HG03280 (cell line): ENCODE results near the gene GAPDH.
"Not testable (repeated sequence)": the region's sequence is repeated elsewhere in the genome, so short reads cannot be mapped to it uniquely, and the experiment has no call there.

Experiments
- ATAC-seq: cut with Tn5 transposase; IDR thresholded peaks from one replicate; pipeline ENCODE4 v1.9.1; 2021; ENCODE audit warnings: mild to moderate bottlenecking, moderate library complexity; ENCODE audit not compliant: unreplicated experiment

GAPDH gene

DNA sequence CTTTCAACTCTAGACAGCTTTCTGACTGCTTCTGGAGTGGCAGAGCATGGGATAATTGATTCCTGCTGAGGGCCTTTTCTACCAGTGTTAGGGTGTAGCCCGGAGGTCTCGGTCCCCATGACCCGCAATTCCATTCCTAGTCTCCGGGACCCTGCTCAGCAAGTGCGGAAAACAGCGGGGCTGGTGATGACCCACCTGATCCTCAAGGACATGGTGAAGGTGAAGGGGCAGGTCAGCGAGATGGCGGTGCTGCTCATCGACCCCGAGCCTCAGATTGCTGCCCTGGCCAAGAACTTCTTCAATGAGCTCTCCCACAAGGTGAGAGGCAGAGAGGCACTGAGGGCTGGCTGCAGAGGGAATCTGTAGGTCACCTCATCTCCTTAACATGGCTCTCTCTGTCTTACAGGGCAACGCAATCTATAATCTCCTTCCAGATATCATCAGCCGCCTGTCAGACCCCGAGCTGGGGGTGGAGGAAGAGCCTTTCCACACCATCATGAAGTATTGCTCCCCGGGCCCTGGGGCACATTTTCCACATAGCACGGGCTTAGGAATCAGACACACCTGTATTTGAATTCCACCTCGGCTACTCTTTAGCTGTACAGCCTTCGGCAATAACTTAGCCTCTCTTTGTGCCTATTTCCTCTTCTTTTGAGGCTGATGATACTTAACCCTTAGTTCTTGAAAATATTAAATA, 5.6 kb upstream of the GAPDH start:
- ATAC-seq = no peak

DNA sequence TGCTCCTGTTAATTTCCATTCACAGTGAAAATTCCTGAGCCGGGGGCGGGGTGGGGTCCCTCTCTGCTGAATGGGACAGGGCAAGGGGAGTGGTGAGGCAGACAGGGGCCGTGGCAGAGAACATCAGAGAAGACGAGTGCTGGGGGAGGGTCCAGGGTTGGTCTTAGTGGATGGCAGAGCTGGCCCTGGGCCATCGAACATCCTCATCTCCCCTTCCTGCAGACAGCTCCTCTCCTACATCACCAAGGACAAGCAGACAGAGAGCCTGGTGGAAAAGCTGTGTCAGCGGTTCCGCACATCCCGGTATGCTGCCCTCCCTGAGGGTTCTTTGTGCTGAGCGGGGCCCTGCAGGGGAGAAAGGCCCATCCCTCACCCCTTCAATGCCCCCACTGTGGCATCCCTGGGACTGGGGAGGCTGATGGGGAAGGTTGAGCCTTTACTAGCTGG, 5.0 kb upstream of the GAPDH start:
- ATAC-seq = no peak

DNA sequence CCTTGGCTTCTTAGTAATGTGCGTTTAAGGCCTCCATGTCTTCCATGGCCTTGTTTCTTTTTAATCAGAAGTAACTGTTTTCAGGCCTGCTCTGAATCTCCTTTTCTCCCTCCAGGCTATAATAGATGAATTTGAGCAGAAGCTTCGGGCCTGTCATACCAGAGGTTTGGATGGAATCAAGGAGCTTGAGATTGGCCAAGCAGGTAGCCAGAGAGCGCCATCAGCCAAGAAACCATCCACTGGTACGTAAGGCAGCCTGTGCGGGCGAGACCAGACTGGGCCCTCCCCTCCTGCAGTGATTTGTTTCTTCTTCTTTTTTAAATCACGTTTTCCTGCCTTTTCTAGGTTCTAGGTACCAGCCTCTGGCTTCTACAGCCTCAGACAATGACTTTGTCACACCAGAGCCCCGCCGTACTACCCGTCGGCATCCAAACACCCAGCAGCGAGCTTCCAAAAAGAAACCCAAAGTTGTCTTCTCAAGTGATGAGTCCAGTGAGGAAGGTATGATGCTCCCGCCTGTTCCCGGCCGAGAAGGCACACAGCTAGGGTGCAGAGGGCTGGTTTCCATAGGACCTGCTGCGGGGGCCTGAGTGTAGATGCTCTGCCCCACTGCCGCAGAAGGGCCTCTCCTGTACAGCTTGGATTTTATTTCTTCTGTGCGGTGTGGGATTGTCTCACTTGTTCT, 3.6 kb upstream of the GAPDH start:
- no peak for ATAC-seq

DNA sequence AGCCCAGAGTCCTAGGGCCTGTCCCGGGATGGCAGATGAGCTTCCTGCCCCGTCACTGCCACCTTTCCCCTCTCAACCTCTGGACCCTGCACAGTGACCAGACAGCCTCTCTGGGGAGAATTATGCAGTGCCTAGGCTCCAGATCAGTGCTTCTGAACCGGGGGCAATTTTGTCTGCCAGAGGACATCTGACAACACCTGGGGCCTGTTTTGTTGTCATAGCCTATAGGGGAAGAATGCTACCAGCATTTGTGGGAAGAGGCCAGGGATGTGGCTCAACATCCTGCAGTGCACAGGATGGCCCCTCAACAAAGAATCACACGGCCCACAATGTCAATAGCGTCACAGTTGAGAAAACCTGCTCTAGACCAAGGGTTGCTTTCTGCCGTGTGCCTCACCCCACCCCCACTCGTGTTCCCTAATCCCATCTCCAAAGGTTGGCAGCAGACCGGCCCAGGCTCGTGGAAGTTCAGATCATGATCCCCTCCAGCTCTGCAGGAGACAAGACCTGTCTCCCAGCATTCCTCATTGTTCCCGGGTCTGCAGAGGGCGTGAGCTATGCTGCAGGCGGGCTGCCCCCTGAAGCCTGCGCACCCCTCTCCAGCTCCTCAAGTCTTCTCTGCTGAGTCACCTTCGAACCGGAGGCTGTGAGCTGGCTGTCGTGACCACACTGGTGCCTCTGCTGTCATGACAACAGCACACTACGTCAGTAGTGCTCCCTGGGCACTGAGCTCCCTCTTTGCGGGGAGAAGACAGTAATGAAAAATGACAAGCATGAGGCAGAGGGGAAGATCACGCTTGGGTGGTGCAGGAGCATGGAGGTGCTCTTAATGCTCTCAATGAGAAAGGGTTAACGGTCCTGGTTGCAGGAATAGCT, 2.0 kb upstream of the GAPDH start:
- ATAC-seq = peak; percentile 28

DNA sequence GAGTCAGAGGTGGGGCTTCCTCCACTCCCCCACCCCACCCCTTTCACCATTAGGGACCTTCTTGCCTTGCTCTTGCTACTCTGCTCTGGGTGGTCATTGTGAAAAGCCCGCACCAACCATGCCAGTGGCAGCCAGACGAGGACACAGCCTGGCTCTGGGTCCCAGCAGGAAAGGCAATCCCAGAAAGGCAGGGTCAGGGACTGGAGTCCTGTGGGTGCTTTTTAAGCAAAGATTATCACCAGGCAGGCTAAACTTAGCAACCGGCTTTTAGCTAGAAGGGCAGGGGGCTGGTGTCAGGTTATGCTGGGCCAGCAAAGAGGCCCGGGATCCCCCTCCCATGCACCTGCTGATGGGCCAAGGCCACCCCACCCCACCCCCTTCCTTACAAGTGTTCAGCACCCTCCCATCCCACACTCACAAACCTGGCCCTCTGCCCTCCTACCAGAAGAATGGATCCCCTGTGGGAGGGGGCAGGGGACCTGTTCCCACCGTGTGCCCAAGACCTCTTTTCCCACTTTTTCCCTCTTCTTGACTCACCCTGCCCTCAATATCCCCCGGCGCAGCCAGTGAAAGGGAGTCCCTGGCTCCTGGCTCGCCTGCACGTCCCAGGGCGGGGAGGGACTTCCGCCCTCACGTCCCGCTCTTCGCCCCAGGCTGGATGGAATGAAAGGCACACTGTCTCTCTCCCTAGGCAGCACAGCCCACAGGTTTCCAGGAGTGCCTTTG, 1.2 kb upstream of the GAPDH start:
- ATAC-seq = peak; percentile 3

DNA sequence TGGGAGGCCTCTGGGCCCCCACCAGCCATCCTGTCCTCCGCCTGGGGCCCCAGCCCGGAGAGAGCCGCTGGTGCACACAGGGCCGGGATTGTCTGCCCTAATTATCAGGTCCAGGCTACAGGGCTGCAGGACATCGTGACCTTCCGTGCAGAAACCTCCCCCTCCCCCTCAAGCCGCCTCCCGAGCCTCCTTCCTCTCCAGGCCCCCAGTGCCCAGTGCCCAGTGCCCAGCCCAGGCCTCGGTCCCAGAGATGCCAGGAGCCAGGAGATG, 729 bp upstream of the GAPDH start:
- no peak for ATAC-seq

DNA sequence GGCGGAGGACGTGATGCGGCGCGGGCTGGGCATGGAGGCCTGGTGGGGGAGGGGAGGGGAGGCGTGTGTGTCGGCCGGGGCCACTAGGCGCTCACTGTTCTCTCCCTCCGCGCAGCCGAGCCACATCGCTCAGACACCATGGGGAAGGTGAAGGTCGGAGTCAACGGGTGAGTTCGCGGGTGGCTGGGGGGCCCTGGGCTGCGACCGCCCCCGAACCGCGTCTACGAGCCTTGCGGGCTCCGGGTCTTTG, 303 bp downstream of the GAPDH start:
- no peak for ATAC-seq

DNA sequence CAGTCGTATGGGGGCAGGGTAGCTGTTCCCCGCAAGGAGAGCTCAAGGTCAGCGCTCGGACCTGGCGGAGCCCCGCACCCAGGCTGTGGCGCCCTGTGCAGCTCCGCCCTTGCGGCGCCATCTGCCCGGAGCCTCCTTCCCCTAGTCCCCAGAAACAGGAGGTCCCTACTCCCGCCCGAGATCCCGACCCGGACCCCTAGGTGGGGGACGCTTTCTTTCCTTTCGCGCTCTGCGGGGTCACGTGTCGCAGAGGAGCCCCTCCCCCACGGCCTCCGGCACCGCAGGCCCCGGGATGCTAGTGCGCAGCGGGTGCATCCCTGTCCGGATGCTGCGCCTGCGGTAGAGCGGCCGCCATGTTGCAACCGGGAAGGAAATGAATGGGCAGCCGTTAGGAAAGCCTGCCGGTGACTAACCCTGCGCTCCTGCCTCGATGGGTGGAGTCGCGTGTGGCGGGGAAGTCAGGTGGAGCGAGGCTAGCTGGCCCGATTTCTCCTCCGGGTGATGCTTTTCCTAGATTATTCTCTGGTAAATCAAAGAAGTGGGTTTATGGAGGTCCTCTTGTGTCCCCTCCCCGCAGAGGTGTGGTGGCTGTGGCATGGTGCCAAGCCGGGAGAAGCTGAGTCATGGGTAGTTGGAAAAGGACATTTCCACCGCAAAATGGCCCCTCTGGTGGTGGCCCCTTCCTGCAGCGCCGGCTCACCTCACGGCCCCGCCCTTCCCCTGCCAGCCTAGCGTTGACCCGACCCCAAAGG, 804 bp downstream of the GAPDH start:
- ATAC-seq = peak; percentile 5

DNA sequence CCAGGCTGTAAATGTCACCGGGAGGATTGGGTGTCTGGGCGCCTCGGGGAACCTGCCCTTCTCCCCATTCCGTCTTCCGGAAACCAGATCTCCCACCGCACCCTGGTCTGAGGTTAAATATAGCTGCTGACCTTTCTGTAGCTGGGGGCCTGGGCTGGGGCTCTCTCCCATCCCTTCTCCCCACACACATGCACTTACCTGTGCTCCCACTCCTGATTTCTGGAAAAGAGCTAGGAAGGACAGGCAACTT, 1.3 kb downstream of the GAPDH start:
- no peak for ATAC-seq

DNA sequence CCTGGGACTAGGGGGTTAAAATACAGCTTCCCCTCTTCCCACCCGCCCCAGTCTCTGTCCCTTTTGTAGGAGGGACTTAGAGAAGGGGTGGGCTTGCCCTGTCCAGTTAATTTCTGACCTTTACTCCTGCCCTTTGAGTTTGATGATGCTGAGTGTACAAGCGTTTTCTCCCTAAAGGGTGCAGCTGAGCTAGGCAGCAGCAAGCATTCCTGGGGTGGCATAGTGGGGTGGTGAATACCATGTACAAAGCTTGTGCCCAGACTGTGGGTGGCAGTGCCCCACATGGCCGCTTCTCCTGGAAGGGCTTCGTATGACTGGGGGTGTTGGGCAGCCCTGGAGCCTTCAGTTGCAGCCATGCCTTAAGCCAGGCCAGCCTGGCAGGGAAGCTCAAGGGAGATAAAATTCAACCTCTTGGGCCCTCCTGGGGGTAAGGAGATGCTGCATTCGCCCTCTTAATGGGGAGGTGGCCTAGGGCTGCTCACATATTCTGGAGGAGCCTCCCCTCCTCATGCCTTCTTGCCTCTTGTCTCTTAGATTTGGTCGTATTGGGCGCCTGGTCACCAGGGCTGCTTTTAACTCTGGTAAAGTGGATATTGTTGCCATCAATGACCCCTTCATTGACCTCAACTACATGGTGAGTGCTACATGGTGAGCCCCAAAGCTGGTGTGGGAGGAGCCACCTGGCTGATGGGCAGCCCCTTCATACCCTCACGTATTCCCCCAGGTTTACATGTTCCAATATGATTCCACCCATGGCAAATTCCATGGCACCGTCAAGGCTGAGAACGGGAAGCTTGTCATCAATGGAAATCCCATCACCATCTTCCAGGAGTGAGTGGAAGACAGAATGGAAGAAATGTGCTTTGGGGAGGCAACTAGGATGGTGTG, 1.9 kb downstream of the GAPDH start:
- ATAC-seq = no peak

DNA sequence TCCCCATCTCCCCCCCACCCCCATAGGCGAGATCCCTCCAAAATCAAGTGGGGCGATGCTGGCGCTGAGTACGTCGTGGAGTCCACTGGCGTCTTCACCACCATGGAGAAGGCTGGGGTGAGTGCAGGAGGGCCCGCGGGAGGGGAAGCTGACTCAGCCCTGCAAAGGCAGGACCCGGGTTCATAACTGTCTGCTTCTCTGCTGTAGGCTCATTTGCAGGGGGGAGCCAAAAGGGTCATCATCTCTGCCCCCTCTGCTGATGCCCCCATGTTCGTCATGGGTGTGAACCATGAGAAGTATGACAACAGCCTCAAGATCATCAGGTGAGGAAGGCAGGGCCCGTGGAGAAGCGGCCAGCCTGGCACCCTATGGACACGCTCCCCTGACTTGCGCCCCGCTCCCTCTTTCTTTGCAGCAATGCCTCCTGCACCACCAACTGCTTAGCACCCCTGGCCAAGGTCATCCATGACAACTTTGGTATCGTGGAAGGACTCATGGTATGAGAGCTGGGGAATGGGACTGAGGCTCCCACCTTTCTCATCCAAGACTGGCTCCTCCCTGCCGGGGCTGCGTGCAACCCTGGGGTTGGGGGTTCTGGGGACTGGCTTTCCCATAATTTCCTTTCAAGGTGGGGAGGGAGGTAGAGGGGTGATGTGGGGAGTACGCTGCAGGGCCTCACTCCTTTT, 2.7 kb downstream of the GAPDH start:
- ATAC-seq = no peak

DNA sequence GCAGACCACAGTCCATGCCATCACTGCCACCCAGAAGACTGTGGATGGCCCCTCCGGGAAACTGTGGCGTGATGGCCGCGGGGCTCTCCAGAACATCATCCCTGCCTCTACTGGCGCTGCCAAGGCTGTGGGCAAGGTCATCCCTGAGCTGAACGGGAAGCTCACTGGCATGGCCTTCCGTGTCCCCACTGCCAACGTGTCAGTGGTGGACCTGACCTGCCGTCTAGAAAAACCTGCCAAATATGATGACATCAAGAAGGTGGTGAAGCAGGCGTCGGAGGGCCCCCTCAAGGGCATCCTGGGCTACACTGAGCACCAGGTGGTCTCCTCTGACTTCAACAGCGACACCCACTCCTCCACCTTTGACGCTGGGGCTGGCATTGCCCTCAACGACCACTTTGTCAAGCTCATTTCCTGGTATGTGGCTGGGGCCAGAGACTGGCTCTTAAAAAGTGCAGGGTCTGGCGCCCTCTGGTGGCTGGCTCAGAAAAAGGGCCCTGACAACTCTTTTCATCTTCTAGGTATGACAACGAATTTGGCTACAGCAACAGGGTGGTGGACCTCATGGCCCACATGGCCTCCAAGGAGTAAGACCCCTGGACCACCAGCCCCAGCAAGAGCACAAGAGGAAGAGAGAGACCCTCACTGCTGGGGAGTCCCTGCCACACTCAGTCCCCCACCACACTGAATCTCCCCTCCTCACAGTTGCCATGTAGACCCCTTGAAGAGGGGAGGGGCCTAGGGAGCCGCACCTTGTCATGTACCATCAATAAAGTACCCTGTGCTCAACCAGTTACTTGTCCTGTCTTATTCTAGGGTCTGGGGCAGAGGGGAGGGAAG, 3.5 kb downstream of the GAPDH start:
- ATAC-seq = not testable (repeated sequence)

DNA sequence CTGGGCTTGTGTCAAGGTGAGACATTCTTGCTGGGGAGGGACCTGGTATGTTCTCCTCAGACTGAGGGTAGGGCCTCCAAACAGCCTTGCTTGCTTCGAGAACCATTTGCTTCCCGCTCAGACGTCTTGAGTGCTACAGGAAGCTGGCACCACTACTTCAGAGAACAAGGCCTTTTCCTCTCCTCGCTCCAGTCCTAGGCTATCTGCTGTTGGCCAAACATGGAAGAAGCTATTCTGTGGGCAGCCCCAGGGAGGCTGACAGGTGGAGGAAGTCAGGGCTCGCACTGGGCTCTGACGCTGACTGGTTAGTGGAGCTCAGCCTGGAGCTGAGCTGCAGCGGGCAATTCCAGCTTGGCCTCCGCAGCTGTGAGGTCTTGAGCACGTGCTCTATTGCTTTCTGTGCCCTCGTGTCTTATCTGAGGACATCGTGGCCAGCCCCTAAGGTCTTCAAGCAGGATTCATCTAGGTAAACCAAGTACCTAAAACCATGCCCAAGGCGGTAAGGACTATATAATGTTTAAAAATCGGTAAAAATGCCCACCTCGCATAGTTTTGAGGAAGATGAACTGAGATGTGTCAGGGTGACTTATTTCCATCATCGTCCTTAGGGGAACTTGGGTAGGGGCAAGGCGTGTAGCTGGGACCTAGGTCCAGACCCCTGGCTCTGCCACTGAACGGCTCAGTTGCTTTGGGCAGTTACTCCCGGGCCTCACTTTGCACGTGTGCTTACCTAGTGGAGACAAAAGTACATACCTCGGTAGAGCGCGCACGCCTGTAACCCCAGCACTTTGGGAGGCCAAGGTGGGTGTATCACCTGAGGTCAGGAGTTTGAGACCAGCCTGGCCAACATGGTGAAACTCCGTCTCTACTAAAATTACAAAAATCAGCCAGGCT, 4.3 kb downstream of the GAPDH start:
- no peak for ATAC-seq

DNA sequence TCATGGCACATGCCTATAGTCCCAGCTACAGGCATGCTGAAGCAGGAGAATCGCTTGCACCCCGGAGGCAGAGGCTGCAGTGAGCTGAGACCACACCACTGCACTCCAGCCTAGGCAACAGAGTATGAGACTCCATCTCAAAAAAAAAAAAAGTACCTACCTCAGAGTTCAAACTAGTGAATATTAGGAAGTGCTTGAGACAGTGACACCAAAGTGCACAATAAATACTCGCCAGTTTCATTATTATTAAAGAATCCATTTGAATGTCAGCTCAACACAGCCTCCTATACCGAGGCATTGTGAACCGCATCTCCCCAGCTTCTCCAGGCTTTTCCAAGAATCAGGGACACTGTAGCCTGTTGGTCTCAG, 5.0 kb downstream of the GAPDH start:
- no peak for ATAC-seq

DNA sequence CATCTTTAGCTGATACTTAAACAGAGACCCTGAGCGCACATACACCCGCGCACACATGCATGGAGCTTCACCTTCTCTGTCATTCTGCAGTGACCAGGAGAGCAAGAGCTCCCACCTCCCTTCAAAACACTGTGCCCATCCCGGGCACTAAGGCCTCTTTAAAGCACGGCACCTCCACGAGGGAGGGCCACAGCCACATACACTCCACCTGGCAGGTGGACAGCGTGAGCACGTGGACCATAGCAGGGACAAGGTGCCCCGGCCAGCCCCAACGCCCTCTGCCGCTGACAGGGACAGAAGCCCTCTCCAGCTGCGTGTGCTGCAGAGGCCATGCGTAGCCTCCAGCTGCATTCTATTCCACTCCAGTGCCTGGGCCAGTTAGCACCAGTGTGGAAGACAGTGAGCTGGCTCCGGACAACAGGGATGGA, 5.4 kb downstream of the GAPDH start:
- no peak for ATAC-seq

DNA sequence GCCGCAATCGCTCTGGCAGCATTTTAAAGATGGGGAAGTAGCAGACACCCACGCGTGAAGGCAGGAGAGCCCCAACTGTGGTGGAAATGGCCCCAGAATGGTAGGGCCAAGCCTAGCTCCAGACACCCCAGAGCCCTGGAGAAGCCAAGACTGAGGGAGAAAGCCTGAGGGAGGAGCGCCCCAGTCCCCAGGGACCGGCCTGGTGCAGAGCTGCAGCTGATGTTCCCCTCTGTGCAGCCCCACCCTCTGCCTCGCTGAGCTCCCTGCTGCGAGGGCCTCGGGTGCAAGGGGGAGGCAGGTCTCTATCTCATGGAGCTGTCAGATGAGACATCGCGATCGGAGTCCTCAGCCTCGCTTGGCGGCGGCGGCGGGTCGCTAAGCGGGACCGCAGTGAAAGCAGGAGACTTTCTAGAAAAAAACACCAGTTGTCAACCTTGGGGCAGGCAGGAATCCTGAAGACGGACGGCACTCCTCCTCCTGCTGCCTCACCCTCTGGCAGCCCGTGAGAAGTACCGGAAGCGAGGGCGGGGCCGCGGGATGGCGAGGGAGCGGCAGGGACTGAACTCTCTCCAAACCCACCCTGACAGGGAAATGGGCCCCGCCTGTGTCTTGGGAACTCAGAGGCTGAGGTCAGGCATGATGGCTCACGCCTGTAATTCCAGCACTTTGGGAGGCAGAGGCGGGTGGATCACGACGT, 6.0 kb downstream of the GAPDH start:
- ATAC-seq = no peak
